H1 (cell line): Measurements from ENCODE around the gene B3GALT4. TPM values are rescaled to one million over a fixed set of nuclear protein-coding genes. Genes with fewer than 3 reads are reported as not detected.
A peak's percentile ranks its signal among the peaks of the same experiment; 100 is the strongest.

ENCODE experiments used
- CTCF ChIA-PET: fragments of 300-600 bp; sonication (Branson Sonifier 250); formaldehyde crosslinking; loops from one replicate; lab custom pipeline; 2021; ENCODE audit not compliant: partially characterized antibody; lab: Charles Lee
- POLR2A ChIA-PET: fragments of 300-600 bp; sonication (Branson Sonifier 250); formaldehyde crosslinking; loops from one replicate; lab custom pipeline; 2021; ENCODE audit warnings: inconsistent platforms; ENCODE audit not compliant: partially characterized antibody; lab: Charles Lee
- DNase-seq, 2 experiments: peaks; one replicate each; pipeline versions ENCODE4 v3.0.0 to v3.0.0-alpha.2; 2010 to 2022; ENCODE audit warnings: low spot score in 2 of 2, low read depth in 1 of 2, mixed read lengths in 1 of 2
- FAIRE-seq: peaks from 2 replicates; lab custom pipeline; 2011; peaks lifted over from hg19 to GRCh38; lab: Jason Lieb, UNC
- H2AFZ ChIP-seq: 2 replicates; pipeline ENCODE4 v1.8.1; 2012; ENCODE audit warnings: low read length, inconsistent platforms
- H2AK5ac ChIP-seq: 2 replicates; pipeline ENCODE4 v1.6.1; 2013; ENCODE audit warnings: low read depth, low read length
- H2BK120ac ChIP-seq: replicated peaks from 2 replicates; pipeline ENCODE3; 2013; ENCODE audit warnings: low read depth, low read length, inconsistent platforms
- H2BK12ac ChIP-seq: 2 replicates; pipeline ENCODE4 v1.6.1; 2013; ENCODE audit warnings: low read depth, low read length
- H2BK15ac ChIP-seq: 2 replicates; pipeline ENCODE4 v1.6.1; 2013; ENCODE audit warnings: low read length
- H2BK20ac ChIP-seq: 2 replicates; pipeline ENCODE4 v1.6.1; 2013; ENCODE audit warnings: low read length
- H2BK5ac ChIP-seq: 2 replicates; pipeline ENCODE4 v1.6.1; 2013; ENCODE audit warnings: low read depth, low read length
- H3K14ac ChIP-seq: 2 replicates; pipeline ENCODE4 v1.6.1; 2013; ENCODE audit warnings: inconsistent platforms; ENCODE audit not compliant: insufficient read length
- H3K18ac ChIP-seq: 2 replicates; pipeline ENCODE4 v1.6.1; 2013; ENCODE audit warnings: low read length; ENCODE audit errors: extremely low read depth
- H3K23ac ChIP-seq: 2 replicates; pipeline ENCODE4 v1.6.1; 2013; ENCODE audit warnings: inconsistent platforms; ENCODE audit not compliant: insufficient read length
- H3K23me2 ChIP-seq: 2 replicates; pipeline ENCODE4 v1.6.1; 2013; ENCODE audit warnings: low read depth, low read length
- H3K27ac ChIP-seq: 2 replicates; pipeline ENCODE4 v1.6.1; 2011; ENCODE audit warnings: low read depth, low read length, inconsistent platforms
- H3K27me3 ChIP-seq, 4 experiments: replicated peaks in 1 of 4; 1 replicate in 1 of 4; 2 replicates in 3 of 4; pipeline versions ENCODE4 v1.6.1 to v1.8.1; 2011 to 2013; ENCODE audit warnings: low read length in 3 of 4, mild to moderate bottlenecking in 3 of 4, inconsistent platforms in 2 of 4, mixed read lengths in 2 of 4, moderate library complexity in 1 of 4; ENCODE audit not compliant: control insufficient read depth in 3 of 4, insufficient read depth in 3 of 4; ENCODE audit errors: extremely low read depth in 1 of 4
- H3K36me3 ChIP-seq, 4 experiments: 2 replicates each; pipeline versions ENCODE4 v1.6.1 to v1.8.1; 2011 to 2013; ENCODE audit warnings: mild to moderate bottlenecking in 4 of 4, low read length in 3 of 4, moderate library complexity in 2 of 4, control low read depth in 1 of 4, inconsistent platforms in 1 of 4; ENCODE audit not compliant: insufficient read depth in 4 of 4, control insufficient read depth in 2 of 4
- H3K4ac ChIP-seq: replicated peaks from 2 replicates; pipeline ENCODE3; 2013; ENCODE audit warnings: low read length, low read depth, mixed read lengths, inconsistent platforms; ENCODE audit not compliant: insufficient read length
- H3K4me1 ChIP-seq, 4 experiments: replicated peaks in 1 of 4; 1 replicate in 1 of 4; 2 replicates in 3 of 4; pipeline versions ENCODE4 v1.6.1 to v1.8.1; 2011 to 2013; ENCODE audit warnings: low read length in 3 of 4, inconsistent platforms in 2 of 4, mixed read lengths in 1 of 4; ENCODE audit not compliant: insufficient read depth in 4 of 4, control insufficient read depth in 3 of 4
- H3K4me2 ChIP-seq, 2 experiments: 2 replicates each; pipeline versions ENCODE4 v1.6.1 to v1.8.1; 2011 to 2013; ENCODE audit warnings: low read depth in 2 of 2, low read length in 2 of 2, control low read depth in 1 of 2, inconsistent platforms in 1 of 2, mild to moderate bottlenecking in 1 of 2; ENCODE audit not compliant: insufficient read depth in 1 of 2
- H3K4me3 ChIP-seq, 4 experiments: fragments of 200-600, 300-600 bp in 1 of 4; sonication (generic), shearing (Covaris generic), sonication (Bioruptor Twin) in 1 of 4; 2 replicates each; pipeline versions ENCODE4 v1.5.1 to v1.8.1; 2011 to 2016; ENCODE audit warnings: low read length in 4 of 4, low read depth in 3 of 4, control low read depth in 2 of 4, inconsistent platforms in 2 of 4, mild to moderate bottlenecking in 2 of 4, mixed read lengths in 1 of 4, moderate library complexity in 1 of 4; ENCODE audit not compliant: insufficient read depth in 2 of 4; ENCODE audit errors: extremely low read depth in 1 of 4
- H3K56ac ChIP-seq: replicated peaks from 2 replicates; pipeline ENCODE3; 2013; ENCODE audit warnings: low read depth, mild to moderate bottlenecking, mixed read lengths, low read length, inconsistent platforms; ENCODE audit not compliant: insufficient read length
- H3K79me1 ChIP-seq: 2 replicates; pipeline ENCODE4 v1.6.1; 2013; ENCODE audit warnings: low read depth, low read length, control low read depth
- H3K79me2 ChIP-seq, 2 experiments: 2 replicates each; pipeline versions ENCODE4 v1.6.1 to v1.8.1; 2012 to 2013; ENCODE audit warnings: low read length in 2 of 2, mild to moderate bottlenecking in 2 of 2, inconsistent platforms in 1 of 2; ENCODE audit not compliant: insufficient read depth in 2 of 2, control insufficient read depth in 1 of 2
- H3K9ac ChIP-seq, 4 experiments: replicated peaks in 1 of 4; 1 replicate in 1 of 4; 2 replicates in 3 of 4; pipeline versions ENCODE4 v1.6.1 to v1.8.1; 2011 to 2013; ENCODE audit warnings: low read depth in 3 of 4, low read length in 3 of 4, control low read depth in 2 of 4, mild to moderate bottlenecking in 2 of 4, moderate library complexity in 2 of 4, inconsistent platforms in 1 of 4; ENCODE audit errors: extremely low read depth in 1 of 4
- H3K9me3 ChIP-seq, 2 experiments: 2 replicates each; pipeline versions ENCODE4 v1.6.1 to v1.8.1; 2012 to 2013; ENCODE audit warnings: mild to moderate bottlenecking in 2 of 2, moderate library complexity in 2 of 2, control low read depth in 1 of 2, inconsistent platforms in 1 of 2, low read depth in 1 of 2, low read length in 1 of 2, mixed read lengths in 1 of 2; ENCODE audit not compliant: insufficient read depth in 2 of 2
- H4K20me1 ChIP-seq, 2 experiments: replicated peaks in 1 of 2; 2 replicates each; pipeline versions ENCODE3 to v1.8.1; 2011 to 2013; ENCODE audit warnings: inconsistent platforms in 2 of 2, low read length in 2 of 2, mild to moderate bottlenecking in 1 of 2; ENCODE audit not compliant: insufficient read depth in 2 of 2, control insufficient read depth in 1 of 2
- H4K5ac ChIP-seq: 2 replicates; pipeline ENCODE4 v1.6.1; 2013; ENCODE audit warnings: low read length, low read depth, mixed read lengths, inconsistent platforms; ENCODE audit not compliant: insufficient read length
- H4K8ac ChIP-seq: 2 replicates; pipeline ENCODE4 v1.8.0; 2013; ENCODE audit warnings: mild to moderate bottlenecking, moderate library complexity, low read length, inconsistent platforms; ENCODE audit not compliant: insufficient read depth; ENCODE audit errors: extremely low read depth
- H4K91ac ChIP-seq: replicated peaks from 2 replicates; pipeline ENCODE3; 2013; ENCODE audit warnings: low read length, mixed read lengths, inconsistent platforms; ENCODE audit not compliant: insufficient read length
- ATF2 ChIP-seq: IDR thresholded peaks from 2 replicates; pipeline ENCODE4 v1.6.1; 2012; ENCODE audit warnings: low read length, inconsistent platforms
- CBX5 ChIP-seq: fragments of 300-800, 300-1000 bp; sonication (generic); IDR thresholded peaks from 2 replicates; pipeline ENCODE4 v1.7.1; 2016; ENCODE audit warnings: antibody characterized with exemption, low read length, low read depth
- EZH2 ChIP-seq: fragments of 200-600 bp; sonication (generic); IDR thresholded peaks from 2 replicates; pipeline ENCODE4 v1.7.1; 2012; ENCODE audit warnings: low read depth, mild to moderate bottlenecking, moderate library complexity, low read length, inconsistent platforms; ENCODE audit not compliant: severe bottlenecking
- JUN ChIP-seq: IDR thresholded peaks from 2 replicates; pipeline ENCODE4 v1.6.1; 2011; ENCODE audit warnings: low read depth, mild to moderate bottlenecking, improper control_type of control experiment, low read length
- TCF12 ChIP-seq: IDR thresholded peaks from 2 replicates; pipeline ENCODE4 v1.6.1; 2011; ENCODE audit warnings: low read depth, mild to moderate bottlenecking, low read length
- USF2 ChIP-seq: IDR thresholded peaks from 2 replicates; pipeline ENCODE4 v1.6.1; 2011; ENCODE audit warnings: low read length, improper control_type of control experiment
- ZNF274 ChIP-seq: IDR thresholded peaks from 2 replicates; pipeline ENCODE4 v1.7.0; 2012; ENCODE audit warnings: low read length, borderline replicate concordance; ENCODE audit errors: extremely low read depth
- WGBS, 2 experiments: shearing (Covaris generic) in 1 of 2; methylation state at CpG; one replicate each; pipeline versions ENCODE4 v1.1.6 to v1.1.7; 2013 to 2015; ENCODE audit warnings: low lambda C conversion rate in 2 of 2, mixed read lengths in 2 of 2, inconsistent platforms in 1 of 2, low coverage in 1 of 2, missing lambda C conversion rate in 1 of 2; ENCODE audit not compliant: insufficient replicate concordance in 2 of 2, insufficient coverage in 1 of 2, insufficient read length in 1 of 2; ENCODE audit errors: extremely low coverage in 1 of 2, missing lambda C conversion rate in 1 of 2; 5-methylcytosine and 5-hydroxymethylcytosine counted together
- polyA plus RNA-seq, 7 experiments: library from polyadenylated mRNA; depleted of rRNA in 3 of 7; stranded (reverse) in 5 of 7; unstranded in 2 of 7; fragments of >200 nt in 5 of 7; fragments of 200-250 nt in 2 of 7; gene quantifications; 1 replicate in 5 of 7; 2 replicates in 1 of 7; 4 replicates in 1 of 7; pipeline versions ENCODE4 v1.2.1 to v1.2.3, GENCODE V29; 2011 to 2013; ENCODE audit warnings: missing spikeins in 2 of 7, mixed read lengths in 2 of 7
- total RNA-seq: library from RNA; stranded (reverse); fragmentation: NEBNext Ultra II Directional; extraction: Animal tissue kit (Norgen Biotek cat#: 25700); gene quantifications from 2 replicates; pipeline ENCODE4 v1.2.1, GENCODE V29; 2021

B3GALT4 gene
- total and polyA plus RNA-seq, 2 of the 8 experiments (the other 6 are each of a cell fraction or from before 2014, with no cell fraction given), result 2.2 to 3.0 TPM

GRCh38 chr6:33314943-33315792 lies 38.2 kb downstream of the B3GALT4 start:
- Histone ChIP-seq H2BK5ac (peak overlapping the region; percentile 68), H2BK12ac (0 out of 2 replicates have a peak overlapping the region, but pooled peaks have one; percentile 23), H3K27ac (no peak overlapping the region), H4K20me1 (peaks cover 0 to 1% of the 10 kb centered on the region in 2 experiments), H3K56ac (peak overlapping the region; percentile 34), H3K14ac (no peak overlapping the region), H4K91ac (peak overlapping the region; percentile 52), H3K27me3 (no peaks in the 10 kb centered on the region), H2BK15ac (no peak overlapping the region; the same call in 1 of the 2 replicates), H3K9ac (no peak overlapping the region), H3K36me3 (peaks cover 3 to 19% (median 14%) of the 10 kb centered on the region in 4 experiments; a peak in 7 of 8 replicates), H2AK5ac (peak overlapping the region; percentile 88; the same call in 1 of the 2 replicates), H3K23me2 (peaks cover 26% of the 10 kb centered on the region), H2BK20ac (peak overlapping the region; percentile 72; the same call in 1 of the 2 replicates), H3K4ac (no peak overlapping the region), H3K79me1 (no peaks in the 10 kb centered on the region), H2BK120ac (peak overlapping the region; percentile 44), H3K4me2 (peak overlapping the region; percentile 93 to 95), H3K4me1 (peaks cover 0 to 21% (median 12%) of the 10 kb centered on the region in 4 experiments; a peak in 6 of 7 replicates), H4K5ac (no peak overlapping the region), H3K23ac (no peak overlapping the region), H4K8ac (no peak overlapping the region), H3K18ac (peak overlapping the region; percentile 5; the same call in 1 of the 2 replicates), H2AFZ (no peak overlapping the region), H3K4me3 (peak overlapping the region; percentile 84 to 89 (median 88); a peak in 6 of 8 replicates), H3K79me2 (peaks cover 0 to 9% of the 10 kb centered on the region in 2 experiments; a peak in 1 of 4 replicates), H3K9me3 (no peaks in the 10 kb centered on the region)
- WGBS, 2 experiments, result 34% methylated on average over 45 of the region's 47 CpGs; no CpG with 5 or more reads in 1 of the 2 experiments
- CTCF ChIA-PET, result interaction anchor here (1.0 to 2.7 kb wide), 3 partner anchors 16 to 35 kb away, joined by 3 to 8 read pairs (median 3); partner anchors contain the start of gene RGL2
- DNase-seq, result peak in 1 of 2 experiments; percentile 78
- no peak for FAIRE-seq
- POLR2A ChIA-PET, result interaction anchor here (0.6 to 6.3 kb wide), 6 partner anchors 14 to 63 kb away, joined by 3 to 30 read pairs (median 4); partner anchors contain the start of genes PFDN6, RPS18 and VPS52
- no peak for TF ChIP-seq USF2
- no peak for TF ChIP-seq TCF12
- TF ChIP-seq EZH2, result no peak
- TF ChIP-seq ATF2, result no peak
- no peak for TF ChIP-seq CBX5
- no peak for TF ChIP-seq ZNF274
- TF ChIP-seq JUN, result no peak
